RPMI7951 (cell line): Measurements from ENCODE around the gene CCDC88C. TPM values are rescaled to one million over a fixed set of nuclear protein-coding genes. Genes with fewer than 3 reads are reported as not detected.

Source experiments
- DNase-seq: peaks from one replicate; pipeline ENCODE4 v3.0.0-alpha.2; 2012; ENCODE audit warnings: low read depth
- total RNA-seq: library from RNA; depleted of rRNA; stranded (reverse); fragments of >200 nt; shearing (Covaris generic); gene quantifications from 2 replicates; pipeline ENCODE4 v1.2.3, GENCODE V29; 2014

The CCDC88C gene
- total RNA-seq, 1 experiment from 2014 or later, result 0.12 TPM

DNA sequence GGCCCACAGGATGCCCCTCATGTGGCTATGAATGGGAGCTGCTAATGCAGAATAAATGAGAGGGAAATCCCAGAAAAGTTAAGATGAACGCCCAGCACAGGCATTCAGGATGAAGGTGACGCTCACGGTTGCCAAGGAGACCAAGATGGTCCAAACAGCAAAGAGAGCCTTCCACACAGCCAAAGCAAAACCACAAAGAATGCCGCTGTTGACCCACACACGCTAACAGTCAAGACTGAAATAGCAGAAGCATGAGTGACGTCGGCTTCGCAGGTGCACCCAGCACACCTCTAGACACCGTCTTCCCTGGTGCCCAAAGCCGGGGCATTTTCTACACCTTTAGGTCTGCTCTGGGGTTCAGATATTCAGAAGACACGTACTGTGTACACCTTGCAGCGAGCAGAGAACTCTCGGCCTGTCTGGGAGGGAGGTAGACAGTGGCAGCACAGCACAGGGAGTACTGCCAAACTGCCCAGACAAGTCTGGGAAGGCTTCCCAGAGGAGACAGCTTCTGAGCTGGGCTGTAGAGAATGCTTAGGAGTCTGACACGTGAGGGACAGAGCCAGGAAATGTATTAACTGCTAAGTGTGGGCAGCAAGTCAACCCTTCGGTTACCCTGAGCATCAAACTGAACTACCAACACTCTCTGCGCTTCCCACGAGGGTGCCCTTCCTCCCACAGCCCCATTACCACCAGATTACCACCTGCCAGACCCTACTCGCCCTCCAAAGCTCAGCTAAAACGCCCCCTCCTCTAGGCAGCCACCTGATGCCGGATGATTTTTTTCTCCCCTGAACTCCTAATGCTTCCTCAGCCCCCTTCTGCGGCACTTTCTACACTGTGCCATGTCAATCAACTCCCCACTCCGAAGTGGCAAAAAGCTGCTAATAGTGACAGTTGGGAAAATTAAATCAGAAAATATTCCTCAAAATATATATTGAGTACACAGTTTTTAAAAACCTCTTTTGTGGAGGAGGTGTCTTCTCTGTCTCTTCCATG lies 50.1 kb downstream of the CCDC88C start:
- DNase-seq, result peak; percentile 29

GRCh38 chr14:91366749-91367148 lies 50.9 kb downstream of the CCDC88C start:
- DNase-seq, result no peak

- DNase-seq, result no peak
Observed at GRCh38 chr14:91365552-91365951, 52.1 kb downstream of the CCDC88C start.

- no peak for DNase-seq
Observed at GRCh38 chr14:91364524-91365270, 52.9 kb downstream of the CCDC88C start.

- no peak for DNase-seq
Observed at GRCh38 chr14:91363776-91364523, 53.7 kb downstream of the CCDC88C start.

DNA sequence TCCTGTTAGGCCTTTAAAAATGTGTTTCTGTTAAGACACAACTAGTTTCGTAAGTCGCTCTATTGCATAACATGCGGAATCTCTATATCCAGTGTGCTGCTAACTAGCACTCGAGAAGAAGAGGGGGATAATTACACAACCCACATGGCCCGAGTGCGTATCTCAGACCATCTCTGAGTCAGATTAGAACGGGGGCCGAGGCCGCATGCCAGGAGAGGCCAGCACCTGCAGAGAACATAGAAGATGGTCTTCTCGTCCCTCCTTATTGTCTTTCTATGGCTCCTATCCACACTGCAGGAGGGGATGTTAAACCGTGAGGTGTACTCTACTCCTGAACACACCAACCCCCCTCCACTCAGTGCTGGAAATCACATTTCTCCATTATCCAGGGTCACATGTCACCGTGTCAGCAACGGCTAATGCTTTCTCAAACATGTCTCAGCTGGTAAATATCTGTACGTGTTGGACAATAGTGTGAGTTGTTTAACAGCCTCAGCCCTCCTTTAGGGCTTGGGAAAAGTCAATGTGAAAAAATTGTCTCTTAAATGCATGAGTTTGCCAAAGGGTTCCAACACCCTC lies 56.3 kb downstream of the CCDC88C start:
- DNase-seq, result peak; percentile 34

- DNase-seq, result no peak
Observed at GRCh38 chr14:91360490-91361232, 57.0 kb downstream of the CCDC88C start.

DNA sequence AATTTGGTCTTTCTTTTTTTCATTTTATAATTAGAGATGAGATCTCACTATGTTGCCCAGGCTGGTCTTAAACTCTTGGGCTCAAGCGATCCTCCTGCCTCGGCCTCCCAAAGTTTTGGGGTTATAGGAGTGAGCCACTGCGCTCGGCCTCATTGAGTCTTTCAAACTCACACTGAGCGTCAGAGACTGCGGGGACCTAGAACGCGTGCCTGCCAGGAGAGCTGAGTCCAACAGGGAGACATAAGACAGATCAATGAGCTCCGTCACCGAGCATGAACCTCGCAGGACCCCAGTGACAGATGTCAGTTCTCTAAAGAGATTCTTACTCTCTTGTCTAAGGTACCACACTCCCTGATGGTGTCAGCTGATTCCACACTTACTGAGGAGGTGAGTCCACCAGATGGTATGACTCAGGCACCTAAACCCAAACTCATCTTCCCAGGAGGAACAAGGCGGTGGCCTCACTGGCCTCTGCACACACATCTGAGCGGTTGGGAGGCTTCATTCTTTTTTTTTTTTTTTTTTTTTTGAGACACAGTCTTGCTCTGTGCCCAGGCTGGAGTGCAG lies 58.9 kb downstream of the CCDC88C start:
- DNase-seq, result no peak

- DNase-seq, result no peak
Observed at GRCh38 chr14:91358025-91358319, 59.6 kb downstream of the CCDC88C start.

DNA sequence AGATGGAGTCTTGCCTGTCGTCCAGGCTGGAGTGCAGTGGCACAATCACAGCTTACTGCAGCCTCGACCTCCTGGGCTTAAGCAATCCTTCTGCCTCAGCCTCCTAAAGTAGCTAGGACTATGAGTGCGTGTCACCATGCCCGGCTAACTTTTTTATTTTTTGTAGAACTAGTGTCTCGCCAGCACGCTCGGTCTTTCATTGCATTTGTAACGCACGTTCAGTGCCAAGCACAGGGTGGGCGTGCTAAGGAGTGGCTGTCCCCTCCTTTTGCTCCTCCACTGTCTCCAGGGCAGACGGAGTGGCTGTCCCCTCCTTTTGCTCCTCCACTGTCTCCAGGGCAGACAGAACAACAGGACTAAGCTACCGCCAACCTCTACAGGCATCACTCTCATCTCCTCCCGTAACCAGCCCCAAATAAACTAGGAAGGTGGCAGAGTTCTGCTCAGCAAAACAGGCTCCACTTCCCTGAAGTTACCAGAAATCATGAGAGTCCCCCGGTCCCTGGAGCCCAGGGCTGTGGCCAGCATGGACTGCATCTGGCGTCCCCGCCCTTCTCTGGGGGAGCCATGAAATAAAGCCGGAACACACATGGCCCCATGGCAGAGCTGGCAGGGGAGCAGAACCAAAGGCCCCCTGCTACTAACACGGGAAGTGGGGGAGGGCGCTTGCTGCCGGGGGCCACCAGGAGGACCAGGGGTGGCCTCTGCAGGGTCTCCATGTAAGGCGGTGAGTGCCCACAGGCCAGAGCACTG lies 60.2 kb downstream of the CCDC88C start:
- no peak for DNase-seq

- no peak for DNase-seq
Observed at GRCh38 chr14:91356181-91356763, 61.3 kb downstream of the CCDC88C start.

DNA sequence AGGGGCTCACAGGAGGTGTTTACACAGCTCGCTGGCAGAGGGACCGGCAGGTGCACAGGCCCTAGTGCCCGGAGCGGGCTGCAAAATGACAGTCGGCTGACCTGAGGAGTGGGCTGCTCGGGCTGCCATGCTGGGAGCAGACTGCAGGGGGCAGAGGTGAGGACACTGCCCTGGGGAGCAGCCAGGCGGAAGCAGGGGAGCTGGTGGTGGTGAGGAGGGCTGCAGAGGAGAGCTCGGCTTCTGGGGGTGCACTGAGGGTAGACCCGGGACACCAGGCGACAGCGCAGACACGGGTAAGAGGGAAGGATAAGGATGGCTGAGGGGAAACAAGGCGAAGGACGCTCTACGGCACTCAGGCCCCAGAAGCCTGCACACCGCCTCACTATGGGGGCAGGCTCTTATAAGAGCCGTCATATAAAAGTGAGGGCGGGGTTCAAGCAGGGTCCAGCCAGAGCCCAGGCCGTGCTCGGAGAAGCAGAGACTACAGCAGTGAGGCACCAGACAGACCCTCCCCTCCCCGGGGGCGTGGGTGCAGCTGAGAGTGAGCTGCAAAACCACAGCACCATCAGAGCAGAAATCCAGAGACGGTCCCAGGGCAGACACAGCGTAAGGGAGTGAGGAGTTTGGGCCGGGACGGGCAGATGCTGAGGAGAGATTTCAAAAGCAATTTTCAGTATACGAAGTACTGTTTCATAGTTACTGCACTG lies 62.5 kb downstream of the CCDC88C start:
- DNase-seq, result no peak

DNA sequence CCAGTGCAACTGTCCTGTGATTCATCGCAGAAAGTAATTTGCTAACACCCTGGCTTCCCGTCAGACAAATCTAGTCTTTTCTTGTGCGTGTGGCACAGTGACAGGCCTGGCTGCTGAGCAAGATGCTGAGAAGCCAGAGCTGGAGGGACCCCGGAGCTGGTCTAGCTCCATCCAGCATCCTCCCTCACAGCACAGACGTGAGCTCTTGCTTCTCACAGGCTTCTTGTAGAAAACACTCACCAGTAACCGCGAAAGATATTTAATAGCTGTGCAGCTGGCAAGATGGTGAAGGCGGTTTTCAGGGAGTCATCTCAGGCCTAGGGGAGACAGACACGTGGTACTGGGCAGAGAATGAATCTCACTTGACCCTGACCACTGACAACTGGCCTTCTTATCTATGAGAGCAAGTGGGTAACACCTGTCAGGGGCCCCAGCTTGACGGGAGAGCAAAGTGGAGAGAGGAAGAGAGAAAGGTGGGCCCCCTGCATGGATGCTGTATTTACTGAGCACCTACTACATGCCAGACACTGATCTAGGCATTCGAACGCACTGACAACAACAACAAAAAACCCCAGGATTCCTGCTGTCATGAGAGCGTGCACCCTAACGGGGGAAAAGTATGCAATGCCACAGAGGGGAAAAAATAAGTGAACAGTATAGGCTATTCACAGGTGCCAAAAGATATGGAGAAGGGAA lies 63.3 kb downstream of the CCDC88C start:
- no peak for DNase-seq

GRCh38 chr14:91352728-91353692 lies 64.6 kb downstream of the CCDC88C start:
- no peak for DNase-seq

DNA sequence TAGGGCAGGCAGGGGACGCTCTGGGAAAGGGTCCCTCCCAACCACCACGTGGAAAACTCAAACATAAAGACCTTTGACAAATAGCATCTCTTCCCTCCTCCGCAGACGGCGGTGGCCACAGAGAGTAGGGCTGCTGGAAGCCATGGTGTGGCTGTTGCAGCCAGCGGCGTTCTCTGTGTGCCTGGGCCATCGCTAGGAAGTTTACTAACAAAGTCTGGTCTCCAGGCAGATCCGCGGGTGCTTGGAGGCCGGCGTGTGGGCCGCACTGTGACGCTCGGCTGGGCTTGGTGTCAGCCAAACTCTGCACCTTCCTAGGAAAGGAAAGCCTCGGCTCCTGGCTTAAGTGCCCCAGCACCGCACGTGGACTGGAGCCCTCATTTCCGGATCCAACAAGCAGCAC lies 65.6 kb downstream of the CCDC88C start:
- DNase-seq, result no peak

DNA sequence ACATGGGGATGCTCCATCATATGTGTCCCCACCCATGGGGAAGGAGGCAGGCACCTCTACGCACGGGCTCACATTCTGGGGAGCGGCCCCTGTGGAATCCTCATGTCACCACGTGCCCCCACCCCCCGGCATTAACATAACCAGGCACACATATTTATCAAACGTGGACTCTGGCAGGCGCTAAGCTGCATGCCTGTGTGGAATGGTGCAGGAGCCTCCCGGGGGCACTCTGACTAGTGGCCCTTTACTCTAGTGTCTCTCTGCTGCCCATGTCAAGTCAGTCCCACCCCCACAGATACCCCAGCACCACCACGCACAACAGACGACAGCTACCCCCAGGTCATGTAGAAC lies 66.1 kb downstream of the CCDC88C start:
- DNase-seq, result no peak

DNA sequence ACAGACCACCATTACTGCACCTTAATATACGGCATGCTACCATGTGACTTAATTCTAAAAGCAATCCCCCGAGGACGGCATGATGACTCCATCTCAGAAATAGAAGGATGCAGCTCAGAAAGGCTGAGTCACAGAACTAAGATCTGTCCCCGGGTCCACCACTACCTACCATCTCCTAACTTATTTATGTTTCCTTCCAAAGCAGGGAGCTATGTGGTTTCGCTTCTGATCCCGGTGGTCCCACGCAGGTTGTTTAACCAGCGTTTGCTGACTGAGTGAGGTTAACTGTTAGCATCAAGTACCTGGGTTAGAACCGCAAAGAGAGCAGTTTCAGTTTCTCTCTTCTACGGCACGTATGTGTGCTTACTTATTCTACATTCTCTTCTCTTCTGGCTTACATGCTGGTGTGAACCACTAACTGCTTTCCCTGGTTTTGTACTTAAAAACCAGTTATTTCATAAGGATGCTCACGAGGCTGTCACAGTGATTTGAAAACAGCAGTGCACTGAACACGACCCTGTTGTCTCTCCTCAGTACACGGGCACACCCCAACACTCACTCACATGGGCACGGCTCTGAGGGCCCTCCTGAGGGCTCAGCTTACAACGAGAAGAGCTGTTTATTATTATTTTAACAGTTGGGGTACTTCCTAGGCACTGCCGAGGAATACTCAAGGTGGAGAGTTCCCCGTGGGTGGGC lies 66.7 kb downstream of the CCDC88C start:
- DNase-seq, result no peak
